Ovary (tissue), 9 donors: Measurements from ENCODE around the gene GGTLC1. TPM values are rescaled to one million over a fixed set of nuclear protein-coding genes. Genes with fewer than 3 reads are reported as not detected.

ENCODE experiments used
- DNase-seq, 5 donors: peaks; one replicate each; pipeline ENCODE4 v3.0.0-alpha.2; 2019 to 2020
- H3K27ac ChIP-seq, 2 donors: fragments of 200-600 bp; one replicate each; pipeline versions ENCODE4 v1.5.1 to v1.8.0; 2019 to 2022
- H3K27me3 ChIP-seq: fragments of 200-600 bp; one replicate; pipeline ENCODE4 v1.8.0; 2022
- H3K36me3 ChIP-seq: fragments of 200-600 bp; sonication (generic); one replicate; pipeline ENCODE4 v1.5.1; 2019
- H3K4me1 ChIP-seq: one replicate; pipeline ENCODE4 v1.8.1; 2013; ENCODE audit warnings: mild to moderate bottlenecking, moderate library complexity; ENCODE audit not compliant: insufficient read depth
- H3K4me3 ChIP-seq: fragments of 200-600 bp; sonication (generic); one replicate; pipeline ENCODE4 v1.5.1; 2017
- H3K9me3 ChIP-seq, 2 donors: fragments of 200-600 bp in 1 of 2; sonication (generic) in 1 of 2; one replicate each; pipeline versions ENCODE4 v1.5.1 to v1.8.1; 2013 to 2019; ENCODE audit warnings: mild to moderate bottlenecking in 1 of 2, moderate library complexity in 1 of 2
- EP300 ChIP-seq: sonication (generic); formaldehyde crosslinking; IDR thresholded peaks from one replicate; pipeline ENCODE4 v1.6.1; 2017; ENCODE audit warnings: antibody characterized with exemption
- POLR2A ChIP-seq: fragments of 450-650 bp; IDR thresholded peaks from one replicate; pipeline ENCODE4 v1.6.1; 2017; ENCODE audit warnings: antibody characterized with exemption, mild to moderate bottlenecking, moderate library complexity
- WGBS, 3 donors: extraction: QIAGEN DNeasy Blood & Tissue Kit in 1 of 3; methylation state at CpG; one replicate each; pipeline versions ENCODE4 v1.1.5 to v1.1.7; 2013 to 2017; 5-methylcytosine and 5-hydroxymethylcytosine counted together
- intact Hi-C, 4 donors: fragments of 100-400 bp; cut with DNase I; formaldehyde crosslinking; loops; one replicate each; pipeline versions ENCODE4 v1.11.0 to v1.15.1; 2022 to 2023
- polyA plus RNA-seq, 2 donors: library from polyadenylated mRNA; stranded (reverse); fragments of 200-250 nt in 1 of 2; fragments of 350-450 nt in 1 of 2; fragmentation: Illumina TruSeq in 1 of 2; extraction: RNeasy Lipid Tissue Mini Kit (QIAGEN cat#74804) in 1 of 2; gene quantifications; one replicate each; pipeline ENCODE4 v1.2.3, GENCODE V29; 2013 to 2014
- total RNA-seq, 7 donors: library from RNA; depleted of rRNA in 2 of 7; stranded (reverse); fragments of >200 nt in 2 of 7; fragmentation: NEBNext Ultra II Directional in 3 of 7; extraction: Animal tissue kit (Norgen Biotek cat#: 25700) in 3 of 7; gene quantifications; one replicate each; pipeline versions ENCODE4 v1.1.0 to v1.2.4, GENCODE V29; 2016 to 2023
- TF ChIP-seq, protein P1 (sequence below), 3 donors: fragments of 450-650 bp in 2 of 3; fragments of 200-600 bp in 1 of 3; IDR thresholded peaks; one replicate each; pipeline versions ENCODE4 v1.5.1 to v1.8.0; 2016 to 2022; ENCODE audit warnings: antibody characterized with exemption in 3 of 3, mild to moderate bottlenecking in 1 of 3
- donor health status: DM: no; HTN: no; CAD: no; lungs with moderate emphysema.
- donor health status: DM: no; HTN: no; CAD: no.
- donor health status: Bipolar disorder and iron deficiency.
- donor health status: DM: yes; HTN: yes; CAD: no.
- donor health status: DM: no; HTN: no; CAD: no.
- donor health status: DM: yes; HTN: yes; CAD: no.

The GGTLC1 gene
- total and polyA plus RNA-seq, 9 donors, result not detected

DNA sequence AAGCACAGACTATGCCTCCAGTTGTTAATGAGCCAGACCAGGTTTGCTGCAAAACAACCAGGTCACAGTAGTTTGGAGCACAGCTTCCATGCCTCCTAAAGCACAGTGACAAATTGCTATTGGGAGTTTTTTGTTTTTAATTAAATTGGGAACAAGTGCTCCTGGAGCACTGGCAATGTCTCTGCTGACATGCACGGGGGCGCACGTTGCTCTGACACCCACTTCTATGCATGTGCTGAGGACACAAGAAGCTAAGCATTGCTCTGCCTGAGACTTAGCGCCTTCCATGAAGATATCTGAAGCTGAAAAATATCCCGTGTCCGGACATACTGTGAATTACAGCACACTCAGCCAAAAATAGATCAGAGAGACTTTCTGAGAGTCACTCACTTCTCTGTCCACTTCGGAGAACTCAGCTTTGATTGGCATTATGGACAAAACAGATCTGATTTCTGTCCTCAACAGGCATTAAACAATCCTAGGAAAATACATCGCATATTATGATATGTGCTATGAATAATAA is 18.6 kb upstream of the GGTLC1 start:
- TF ChIP-seq, protein P1, sequence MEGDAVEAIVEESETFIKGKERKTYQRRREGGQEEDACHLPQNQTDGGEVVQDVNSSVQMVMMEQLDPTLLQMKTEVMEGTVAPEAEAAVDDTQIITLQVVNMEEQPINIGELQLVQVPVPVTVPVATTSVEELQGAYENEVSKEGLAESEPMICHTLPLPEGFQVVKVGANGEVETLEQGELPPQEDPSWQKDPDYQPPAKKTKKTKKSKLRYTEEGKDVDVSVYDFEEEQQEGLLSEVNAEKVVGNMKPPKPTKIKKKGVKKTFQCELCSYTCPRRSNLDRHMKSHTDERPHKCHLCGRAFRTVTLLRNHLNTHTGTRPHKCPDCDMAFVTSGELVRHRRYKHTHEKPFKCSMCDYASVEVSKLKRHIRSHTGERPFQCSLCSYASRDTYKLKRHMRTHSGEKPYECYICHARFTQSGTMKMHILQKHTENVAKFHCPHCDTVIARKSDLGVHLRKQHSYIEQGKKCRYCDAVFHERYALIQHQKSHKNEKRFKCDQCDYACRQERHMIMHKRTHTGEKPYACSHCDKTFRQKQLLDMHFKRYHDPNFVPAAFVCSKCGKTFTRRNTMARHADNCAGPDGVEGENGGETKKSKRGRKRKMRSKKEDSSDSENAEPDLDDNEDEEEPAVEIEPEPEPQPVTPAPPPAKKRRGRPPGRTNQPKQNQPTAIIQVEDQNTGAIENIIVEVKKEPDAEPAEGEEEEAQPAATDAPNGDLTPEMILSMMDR (IDR thresholded peaks at IDR 0.05), result no peak
- TF ChIP-seq POLR2A (no peak), EP300 (no peak)
- Histone ChIP-seq H3K36me3 (no peaks in the 10 kb centered on the region), H3K4me3 (no peak overlapping the region), H3K27ac (no peak overlapping the region), H3K27me3 (no peaks in the 10 kb centered on the region), H3K4me1 (no peaks in the 10 kb centered on the region), H3K9me3 (no peaks in the 10 kb centered on the region)
- intact Hi-C loops, result no loop called here
- DNase-seq, result no peak
- WGBS, 3 donors, result 48 to 60% (median 52%) methylated on average over 8 of the region's 8 CpGs

GRCh38 chr20:24006626-24007025 is 18.0 kb upstream of the GGTLC1 start:
- WGBS, 3 donors, result 86 to 90% (median 90%) methylated on average over 7 of the region's 7 CpGs
- no peak overlapping the region for H3K27ac ChIP-seq
- H3K36me3 ChIP-seq, result no peaks in the 10 kb centered on the region
- TF ChIP-seq EP300 (no peak), POLR2A (no peak)
- TF ChIP-seq, protein P1 (IDR thresholded peaks at IDR 0.05), result no peak
- no peaks in the 10 kb centered on the region for H3K27me3 ChIP-seq
- intact Hi-C loops, result no loop called here
- no peaks in the 10 kb centered on the region for H3K4me1 ChIP-seq
- no peaks in the 10 kb centered on the region for H3K9me3 ChIP-seq
- no peak for DNase-seq
- no peak overlapping the region for H3K4me3 ChIP-seq

GRCh38 chr20:24004471-24004870 is 15.9 kb upstream of the GGTLC1 start:
- DNase-seq, result no peak
- Histone ChIP-seq H3K4me3 (no peak overlapping the region), H3K4me1 (no peaks in the 10 kb centered on the region), H3K36me3 (no peaks in the 10 kb centered on the region), H3K9me3 (no peaks in the 10 kb centered on the region), H3K27me3 (no peaks in the 10 kb centered on the region), H3K27ac (no peak overlapping the region)
- intact Hi-C loops, result no loop called here
- TF ChIP-seq EP300, result no peak
- TF ChIP-seq, protein P1 (IDR thresholded peaks at IDR 0.05), result no peak
- WGBS, 3 donors, result 52 to 57% (median 55%) methylated on average over 9 of the region's 9 CpGs

- no peaks in the 10 kb centered on the region for H3K4me1 ChIP-seq
- H3K27ac ChIP-seq, result no peak overlapping the region
- TF ChIP-seq POLR2A (no peak), EP300 (no peak)
- TF ChIP-seq, protein P1 (IDR thresholded peaks at IDR 0.05), result no peak
- no peaks in the 10 kb centered on the region for H3K9me3 ChIP-seq
- WGBS, 3 donors, result 90 to 95% (median 93%) methylated on average over 13 of the region's 13 CpGs
- no peaks in the 10 kb centered on the region for H3K27me3 ChIP-seq
- no peak for DNase-seq
- H3K36me3 ChIP-seq, result no peaks in the 10 kb centered on the region
- H3K4me3 ChIP-seq, result no peak overlapping the region
- intact Hi-C loops, result no loop called here
Observed at GRCh38 chr20:24002896-24003295, 14.3 kb upstream of the GGTLC1 start.
